Dermis blood vessel endothelial cell (primary cell): ENCODE data around the gene FAM118B. TPM values are rescaled to one million over a fixed set of nuclear protein-coding genes. Genes with fewer than 3 reads are reported as not detected.
A peak's percentile ranks its signal among the peaks of the same experiment; 100 is the strongest.

Experiments used
- DNase-seq: peaks from one replicate; pipeline ENCODE4 v3.0.0; 2010
- total RNA-seq: library from RNA; depleted of rRNA; stranded (reverse); fragments of >200 nt; gene quantifications from 2 replicates; pipeline ENCODE4 v1.2.3, GENCODE V29; 2014

The FAM118B gene
- 31.8 and 46.5 TPM in 2 replicates for total RNA-seq

DNA sequence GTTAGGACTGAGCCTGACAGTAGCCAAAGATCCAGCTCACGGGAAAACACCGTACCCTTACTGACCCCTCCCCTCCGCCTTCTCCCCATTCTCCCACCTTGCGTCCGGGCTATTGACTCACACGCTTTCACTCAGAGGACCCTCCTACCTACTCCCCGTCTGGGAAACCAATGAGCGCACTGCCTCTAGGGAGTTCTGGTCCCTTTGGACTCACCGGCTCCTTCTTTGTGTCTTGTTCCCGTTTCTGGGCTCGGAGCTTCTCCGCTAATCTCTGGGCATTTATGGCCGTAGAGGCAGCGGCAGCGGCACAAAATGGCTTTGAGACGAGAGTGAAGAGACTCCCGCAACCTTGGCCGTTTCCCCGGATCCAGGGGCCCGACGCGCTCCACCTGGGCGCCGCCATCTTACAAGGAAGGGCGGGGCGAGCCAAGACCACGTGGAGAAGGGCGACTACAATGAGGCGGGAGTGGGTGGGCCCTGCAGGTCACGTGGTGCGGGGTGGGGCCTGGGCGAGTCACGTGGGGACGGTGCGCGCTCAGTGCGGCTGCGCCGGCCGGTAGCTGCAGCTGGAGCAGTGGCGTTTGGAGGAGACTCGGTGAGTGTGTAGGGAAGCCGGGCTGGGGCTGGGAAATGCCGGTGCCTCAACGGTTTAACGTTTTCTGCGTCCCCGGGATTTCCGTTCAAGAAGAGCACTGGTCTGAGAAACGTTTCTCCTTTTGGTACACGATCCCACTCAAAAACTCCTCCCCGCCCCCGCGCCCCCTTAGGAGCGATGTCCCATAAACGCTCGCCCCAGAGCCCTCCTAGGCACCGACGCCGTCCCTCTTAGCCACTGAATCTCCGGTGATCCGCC is at the start of gene FAM118B, which contains the start of gene RPUSD4:
Gene FAM118B (plus strand): TSS at position 547 of the 853 bp plus-strand sequence. CDS start 23,220 bp downstream, outside the sequence.
Gene RPUSD4 (minus strand): TSS at position 415 of the 853 bp plus-strand sequence. CDS start 12 bp downstream, at position 403.
- DNase-seq: peak; percentile 99

DNA sequence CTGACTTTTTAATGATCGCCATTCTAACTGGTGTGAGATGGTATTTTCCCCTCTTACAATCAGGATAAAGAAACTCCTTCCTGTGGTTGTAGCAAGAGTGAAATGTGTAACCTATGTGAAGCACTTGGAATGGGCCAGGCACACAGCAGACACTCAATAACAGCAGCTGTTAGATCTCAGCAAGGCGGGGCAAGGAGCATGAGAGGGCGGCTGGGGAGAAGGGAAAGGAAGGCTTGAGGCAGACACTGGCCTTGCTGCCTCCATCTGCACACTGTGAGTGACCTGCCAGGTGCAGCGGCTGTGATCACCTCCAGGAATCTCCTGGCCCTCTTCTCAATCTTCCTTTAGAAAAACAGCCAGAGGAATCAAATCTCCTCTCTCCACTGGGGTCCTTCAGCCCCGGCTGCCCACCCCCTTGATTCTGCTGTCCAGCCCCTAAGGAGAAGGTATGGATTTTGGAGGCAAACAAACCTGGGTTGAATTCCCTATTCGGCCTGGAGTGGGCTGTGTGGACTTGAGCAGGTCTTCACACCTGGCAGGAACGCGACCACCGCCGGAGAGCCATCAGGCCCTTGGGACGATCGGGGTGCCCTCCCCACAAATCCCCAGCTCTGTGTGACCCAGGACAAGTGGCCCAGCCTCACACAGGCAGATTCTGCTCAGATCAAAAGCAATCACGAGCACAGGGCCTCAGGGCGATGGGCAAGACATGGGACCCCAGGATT is 49.1 kb upstream of the FAM118B start:
- DNase-seq: no peak

DNA sequence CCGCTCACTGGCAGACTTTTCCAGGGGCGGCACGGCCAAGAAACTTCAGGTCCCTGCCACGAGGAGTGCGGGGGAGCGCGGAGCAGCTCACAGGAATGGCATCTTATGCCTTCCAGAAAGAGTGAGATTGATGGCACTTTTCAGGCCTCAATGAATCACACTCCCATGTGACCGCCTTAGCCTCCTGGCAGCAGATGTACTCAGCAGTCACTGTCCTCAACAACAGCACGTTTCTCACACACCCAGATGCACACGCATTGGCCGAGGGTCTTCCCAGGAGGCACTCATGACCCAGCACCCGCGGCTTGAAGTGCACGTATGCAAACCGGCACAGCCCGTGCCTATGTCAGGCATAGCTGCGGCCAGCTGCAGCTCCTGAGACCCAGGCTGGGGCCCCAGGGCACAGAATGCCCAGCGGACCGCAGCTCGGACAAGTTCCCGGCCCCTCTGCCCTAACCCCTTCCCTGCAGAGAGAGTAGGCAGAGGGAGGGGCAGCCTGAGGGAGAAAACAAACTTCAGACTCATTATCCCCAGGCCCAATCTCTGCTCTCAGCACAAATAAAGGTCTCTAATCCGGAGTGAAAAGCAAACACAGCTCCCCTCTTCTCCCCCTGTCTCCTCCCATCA is 48.4 kb upstream of the FAM118B start:
- DNase-seq: no peak

DNA sequence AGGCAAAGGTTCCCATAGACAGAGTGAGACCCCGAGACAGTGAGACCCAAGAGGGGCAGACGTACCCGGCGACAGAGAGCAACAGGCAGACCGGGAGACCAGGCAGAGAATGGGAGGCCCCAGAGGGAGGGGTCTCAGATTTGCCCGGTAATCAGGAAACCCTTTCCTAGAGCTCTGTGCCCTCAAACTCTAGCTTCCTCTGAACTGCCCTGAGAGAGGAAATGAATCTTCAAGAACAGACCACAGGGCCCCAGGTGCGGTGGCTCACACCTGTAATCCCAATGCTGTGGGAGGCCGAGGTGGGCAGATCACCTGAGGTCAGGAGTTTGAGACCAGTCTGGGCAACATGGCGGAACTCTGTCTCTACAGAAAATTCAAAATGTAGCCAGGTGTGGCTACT is 47.8 kb upstream of the FAM118B start:
- DNase-seq: no peak

DNA sequence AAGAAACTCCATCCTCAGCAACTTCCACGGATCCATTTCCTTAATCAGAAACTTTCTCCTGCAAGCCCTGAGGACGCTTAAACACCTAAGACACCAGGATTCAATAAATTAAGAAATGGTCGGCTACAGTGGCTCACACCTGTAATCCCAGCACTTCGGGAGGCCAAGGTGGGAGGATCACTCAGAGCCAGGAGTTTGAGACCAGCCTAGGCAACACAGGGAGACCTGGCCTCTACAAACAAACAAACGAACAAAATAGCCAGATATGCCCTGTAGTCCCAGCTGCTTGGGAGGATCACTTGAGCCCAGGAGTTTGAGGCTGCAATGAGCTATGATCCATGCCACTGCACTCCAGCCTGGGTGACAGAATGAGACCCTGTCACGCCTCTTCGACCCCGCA is 46.8 kb upstream of the FAM118B start:
- no peak for DNase-seq

DNA sequence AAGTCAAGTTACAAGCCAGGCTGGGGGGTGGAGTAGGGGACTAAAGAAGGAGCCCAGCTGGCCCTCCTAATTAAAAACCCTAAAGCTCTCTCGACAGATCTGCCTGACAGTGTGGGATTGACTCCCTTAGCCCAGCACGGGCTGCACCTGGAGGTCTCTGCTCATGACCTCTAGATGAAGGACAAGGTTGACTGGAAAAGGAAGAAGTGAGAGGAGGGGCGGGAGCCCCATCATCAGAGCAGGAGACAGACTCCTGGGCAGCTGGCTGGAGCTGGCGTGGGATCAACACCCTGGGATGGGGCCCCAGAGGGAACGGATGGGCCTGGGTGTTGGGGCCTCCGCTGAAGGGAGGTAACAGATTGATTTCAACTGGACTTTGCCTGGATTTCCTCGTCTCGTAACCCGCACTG is 46.3 kb upstream of the FAM118B start:
- no peak for DNase-seq

DNA sequence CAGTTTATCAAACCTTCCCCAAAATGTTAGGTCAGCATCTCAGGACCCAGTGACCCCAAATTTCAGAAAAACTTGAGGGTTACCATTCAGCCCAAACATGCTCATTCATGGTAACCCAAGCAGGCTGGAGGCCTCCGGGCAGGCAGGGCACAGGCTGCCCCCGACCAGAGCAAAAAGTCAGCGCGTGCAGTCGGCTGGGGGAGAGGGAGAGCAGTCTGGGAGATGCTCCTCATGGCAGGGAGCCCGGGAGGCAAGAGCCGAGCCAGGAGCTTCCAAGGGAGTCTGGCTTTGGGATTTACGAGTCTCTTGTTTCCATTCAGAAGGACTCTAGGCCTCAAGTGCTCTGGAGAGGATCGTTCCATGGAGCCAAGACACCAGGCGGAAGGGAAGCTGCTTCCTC is 45.8 kb upstream of the FAM118B start:
- DNase-seq: no peak

DNA sequence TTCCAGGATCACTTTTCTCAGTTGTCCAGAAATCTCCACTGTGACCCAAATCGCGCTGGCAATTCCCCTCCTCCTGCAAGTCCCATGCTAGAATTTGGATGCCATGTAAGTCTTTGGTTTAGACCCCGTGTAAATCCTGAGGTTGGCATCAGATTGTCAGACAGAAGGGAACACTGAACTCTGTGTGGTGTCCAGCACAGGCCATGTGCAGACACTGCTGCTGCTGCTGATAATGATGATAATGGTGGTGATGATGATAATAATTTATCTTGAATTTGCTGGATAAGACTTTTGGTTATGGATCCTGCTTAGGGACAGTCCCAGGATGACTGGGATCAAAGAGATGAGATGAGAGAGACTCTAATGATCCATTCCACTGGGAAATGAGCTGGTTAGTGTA is 45.2 kb upstream of the FAM118B start:
- DNase-seq: no peak

DNA sequence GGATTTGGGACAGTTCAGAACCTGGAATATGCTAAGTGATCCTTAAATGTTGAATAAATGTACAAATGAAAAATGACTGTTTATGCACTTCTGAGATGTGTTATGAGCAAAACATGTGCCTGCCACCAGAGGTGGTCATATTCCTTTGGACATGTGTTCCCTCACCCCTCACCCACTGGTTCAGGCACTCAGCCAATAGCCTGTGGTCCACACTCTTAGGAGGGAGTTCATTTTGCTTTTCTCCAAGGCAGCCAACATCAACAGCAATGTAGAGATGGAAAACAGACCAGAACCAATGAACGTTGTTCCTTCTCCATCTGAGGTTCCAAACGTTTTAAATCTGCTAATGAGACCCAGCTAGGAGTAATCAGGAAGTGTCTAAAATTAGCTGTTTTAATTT is 44.1 kb upstream of the FAM118B start:
- no peak for DNase-seq

DNA sequence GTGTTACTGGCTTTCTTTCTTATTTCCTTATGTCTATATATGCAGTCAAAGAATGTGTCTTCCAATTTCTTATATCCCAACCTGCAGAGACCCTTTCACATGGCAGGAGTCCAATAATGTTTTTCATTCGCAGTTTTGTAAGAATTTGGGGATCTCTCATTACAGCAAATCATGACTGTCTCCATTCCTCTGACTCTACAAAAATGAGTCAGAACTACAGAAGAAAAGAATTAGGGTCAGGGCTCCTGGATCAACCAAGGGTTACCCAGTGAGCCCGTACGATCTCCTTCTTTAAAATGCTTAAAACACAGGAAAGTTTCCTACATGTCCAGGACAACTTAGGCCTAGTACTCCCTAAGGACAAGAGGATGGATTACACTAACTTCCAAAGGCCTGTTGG is 42.3 kb upstream of the FAM118B start:
- DNase-seq: no peak

DNA sequence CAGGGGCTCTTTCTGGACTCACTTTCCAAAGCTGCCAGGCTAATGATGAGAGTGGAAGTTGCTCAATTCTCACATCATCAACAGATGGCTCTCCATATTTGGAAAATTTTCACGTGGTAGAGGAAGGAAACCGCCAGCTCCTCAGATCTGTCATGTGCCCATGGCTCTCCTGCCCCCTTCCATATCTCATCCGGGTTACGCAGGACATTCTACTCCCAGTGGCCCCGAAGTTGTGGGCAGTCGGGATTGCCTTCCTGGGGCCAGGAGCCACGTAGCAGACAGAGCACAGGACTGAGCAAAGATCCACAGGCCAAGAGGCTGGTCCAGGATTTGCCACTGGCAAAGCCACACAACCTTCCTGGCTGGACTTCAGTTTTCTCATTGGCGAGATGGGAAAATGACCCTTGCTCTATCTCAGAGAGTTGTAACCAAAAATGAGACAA is 39.0 kb upstream of the FAM118B start:
- DNase-seq: peak; percentile 44

DNA sequence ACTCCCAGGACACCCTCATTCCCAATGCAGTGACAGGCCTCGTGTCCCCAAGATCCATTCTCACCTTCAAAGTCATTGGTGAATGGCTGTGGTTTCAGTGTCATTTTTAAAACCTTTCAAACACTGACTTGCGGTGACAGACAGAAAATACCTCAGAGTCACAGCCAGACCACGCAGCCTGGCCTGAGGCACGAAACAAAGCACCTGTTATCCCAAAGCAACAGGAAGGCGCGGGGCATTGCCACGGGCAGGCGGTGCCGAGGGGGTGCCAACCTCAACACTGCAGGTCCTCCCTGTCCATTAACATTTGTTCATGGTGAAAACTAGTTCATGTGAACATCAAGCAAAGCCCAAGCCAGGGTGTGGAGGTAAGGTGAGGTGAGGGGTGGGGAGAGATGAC is 38.3 kb upstream of the FAM118B start:
- no peak for DNase-seq

DNA sequence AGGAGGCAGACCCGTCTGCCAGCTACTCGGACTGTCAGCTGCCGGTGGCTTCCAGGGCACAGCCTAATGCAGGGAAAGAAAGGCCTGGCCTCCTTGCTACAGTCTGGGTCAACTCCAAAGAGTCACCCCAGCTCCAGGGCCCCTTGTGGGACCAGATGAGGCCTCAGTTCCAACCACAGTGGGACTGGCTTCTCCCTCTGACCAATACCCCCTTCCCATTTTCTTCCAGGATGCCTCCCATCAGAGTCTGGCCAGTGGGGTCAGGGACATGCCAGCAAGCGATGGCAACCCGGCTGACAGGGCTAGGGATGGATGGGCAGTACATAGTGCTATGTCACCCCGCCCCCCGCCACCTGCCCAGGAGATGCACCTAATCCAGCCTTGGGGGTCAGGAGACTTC is 36.8 kb upstream of the FAM118B start:
- DNase-seq: no peak

DNA sequence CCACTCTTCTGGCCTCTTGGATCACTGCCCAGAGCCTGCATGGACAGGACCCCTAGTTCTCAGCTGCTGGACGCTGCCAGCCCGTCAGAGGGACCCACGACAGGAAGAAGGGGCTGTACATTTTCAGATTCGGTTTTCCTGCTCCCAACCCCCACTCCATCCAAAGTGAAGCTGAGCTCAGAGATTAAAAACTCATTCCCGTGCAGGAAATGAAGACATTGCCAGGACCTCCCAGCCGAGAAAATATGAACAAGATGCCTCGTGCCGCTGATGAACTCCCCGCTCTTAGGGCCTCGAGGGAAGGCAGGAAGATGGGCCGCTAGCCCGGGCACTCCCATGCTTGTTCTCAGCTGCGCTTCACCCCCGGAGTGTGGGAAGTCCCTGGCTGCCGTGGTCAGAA is 36.2 kb upstream of the FAM118B start:
- peak; percentile 39 for DNase-seq

DNA sequence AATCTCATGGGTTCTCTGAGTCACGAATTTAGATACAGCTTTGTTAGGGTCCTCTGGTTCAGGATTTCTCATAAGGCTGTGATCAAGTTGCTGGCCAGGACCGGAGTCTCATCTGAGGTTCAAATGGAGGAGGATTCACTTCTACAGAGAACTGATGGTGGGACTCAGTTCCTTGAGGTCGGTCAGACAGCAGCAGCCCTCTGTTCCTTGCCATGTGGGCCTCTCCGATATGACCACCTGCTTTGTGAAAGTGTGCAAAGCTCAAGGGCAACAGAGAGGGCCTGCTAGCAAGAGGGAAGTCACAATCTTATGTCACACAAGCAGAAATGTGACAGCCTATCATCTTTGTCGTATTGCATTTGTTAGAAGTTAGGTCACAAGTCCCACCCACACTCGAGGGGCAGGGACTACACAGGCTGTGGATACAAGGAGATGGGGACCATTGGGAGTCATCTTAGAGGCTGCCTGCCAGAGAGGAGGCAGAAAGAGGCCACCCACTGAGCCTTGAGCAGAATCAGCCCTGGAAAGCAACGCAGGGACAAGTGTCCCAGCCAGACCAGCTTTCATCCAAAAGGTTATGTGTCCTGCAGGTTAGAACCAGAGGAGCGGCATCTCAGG is 34.6 kb upstream of the FAM118B start:
- DNase-seq: no peak

DNA sequence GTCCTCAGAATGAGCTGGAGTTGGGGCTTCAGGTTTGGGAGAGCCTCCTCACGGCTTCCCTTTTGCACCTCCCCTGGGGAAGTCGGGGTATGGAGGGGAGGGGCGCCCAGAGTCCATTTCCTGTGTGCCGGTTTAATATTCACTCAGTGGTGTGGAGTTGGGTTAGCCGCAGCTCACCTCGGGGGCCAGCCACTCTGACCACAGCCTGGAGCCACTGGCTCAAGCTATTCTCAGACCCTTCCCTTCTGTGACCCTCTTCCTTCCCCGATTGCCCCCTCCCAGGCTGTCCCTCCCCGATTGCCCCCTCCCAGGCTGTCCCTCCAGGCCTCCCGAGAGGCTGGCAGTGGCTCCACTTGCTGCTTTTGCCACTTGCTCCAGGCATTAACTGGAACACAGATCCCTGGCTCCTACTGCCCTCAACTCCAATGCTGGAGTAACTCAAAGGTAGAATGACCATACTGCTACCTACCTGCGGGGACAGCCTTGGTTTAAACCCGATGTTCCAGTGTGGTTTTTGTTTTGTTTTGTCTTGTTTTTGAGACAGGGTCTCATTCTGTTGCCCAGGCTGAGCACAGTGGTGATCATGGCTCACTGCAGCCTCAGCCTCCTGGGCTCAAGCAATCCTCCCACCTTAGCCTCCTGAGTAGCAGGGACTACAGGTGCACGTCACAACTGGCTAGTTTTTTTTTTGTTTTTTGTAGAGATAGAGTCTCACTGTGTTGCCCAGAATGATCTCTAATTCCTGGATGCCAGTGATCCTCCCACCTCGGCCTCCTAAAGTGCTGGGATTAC is 29.4 kb upstream of the FAM118B start:
- DNase-seq: no peak

DNA sequence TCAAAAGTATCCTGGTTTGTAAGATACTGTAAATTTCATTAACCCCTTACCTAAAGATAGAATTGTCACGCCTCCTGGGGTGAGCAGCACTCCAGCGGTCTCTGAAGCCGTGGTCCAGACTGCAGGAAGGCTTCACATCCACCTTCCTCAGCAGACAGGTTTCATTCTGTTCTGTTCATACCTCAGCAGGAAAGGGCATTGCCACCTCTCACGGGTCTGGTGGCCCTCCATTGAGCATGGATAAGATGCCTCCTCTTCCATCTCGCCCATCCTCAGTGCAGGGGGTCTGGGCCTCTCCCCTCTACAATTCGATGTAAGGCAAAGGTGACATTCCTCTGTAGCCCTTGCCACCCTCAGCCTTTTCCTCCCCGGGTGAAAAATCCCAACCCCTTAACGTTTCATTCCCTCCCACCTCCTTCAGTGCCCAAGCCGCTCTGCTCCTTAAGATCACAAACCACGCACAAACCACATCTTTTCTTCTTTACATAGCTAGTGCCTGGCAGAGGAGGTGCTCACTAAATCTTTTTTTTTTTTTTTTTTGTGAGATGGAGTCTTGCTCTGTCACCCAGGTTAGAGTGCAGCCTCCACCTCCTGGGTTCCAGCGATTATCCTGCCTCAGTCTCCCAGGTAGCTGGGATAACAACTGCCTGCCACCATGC is 28.7 kb upstream of the FAM118B start:
- DNase-seq: no peak

DNA sequence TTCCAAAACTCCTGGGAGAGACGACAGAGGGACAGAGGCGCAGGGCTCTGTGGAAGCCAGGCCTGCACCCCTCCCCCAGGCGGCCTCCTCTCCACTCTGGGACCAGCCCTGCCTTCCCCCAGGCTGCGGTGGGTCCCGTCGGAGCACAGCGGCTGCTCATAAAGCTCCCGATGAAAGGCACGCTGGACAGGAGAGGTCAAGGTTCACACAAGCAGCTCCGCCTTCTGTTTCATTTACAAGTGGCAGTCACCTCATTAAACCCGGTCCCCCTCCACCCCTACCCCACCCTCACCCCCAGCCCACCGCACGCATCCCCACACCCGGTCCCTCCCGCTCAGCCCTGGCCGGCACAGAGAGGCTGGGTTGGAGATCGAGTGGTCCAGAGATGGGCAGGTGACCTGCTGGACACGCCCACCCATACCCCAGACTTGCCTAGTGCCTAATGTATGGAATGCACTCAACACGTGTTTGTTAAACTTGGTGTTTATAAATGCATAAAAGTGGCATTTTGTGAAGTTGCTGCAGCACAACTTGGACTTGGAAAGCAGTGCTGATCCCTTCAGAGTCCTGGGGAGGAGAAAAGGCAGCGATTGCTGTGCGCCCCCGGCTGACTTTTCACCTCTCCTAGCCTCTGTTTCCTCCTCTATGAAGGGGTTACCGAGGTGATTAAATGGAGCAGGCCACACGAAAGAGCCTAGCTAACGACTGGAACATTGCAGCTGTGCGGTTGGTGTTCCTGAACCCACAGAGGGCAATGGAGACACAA is 26.1 kb upstream of the FAM118B start:
- no peak for DNase-seq

DNA sequence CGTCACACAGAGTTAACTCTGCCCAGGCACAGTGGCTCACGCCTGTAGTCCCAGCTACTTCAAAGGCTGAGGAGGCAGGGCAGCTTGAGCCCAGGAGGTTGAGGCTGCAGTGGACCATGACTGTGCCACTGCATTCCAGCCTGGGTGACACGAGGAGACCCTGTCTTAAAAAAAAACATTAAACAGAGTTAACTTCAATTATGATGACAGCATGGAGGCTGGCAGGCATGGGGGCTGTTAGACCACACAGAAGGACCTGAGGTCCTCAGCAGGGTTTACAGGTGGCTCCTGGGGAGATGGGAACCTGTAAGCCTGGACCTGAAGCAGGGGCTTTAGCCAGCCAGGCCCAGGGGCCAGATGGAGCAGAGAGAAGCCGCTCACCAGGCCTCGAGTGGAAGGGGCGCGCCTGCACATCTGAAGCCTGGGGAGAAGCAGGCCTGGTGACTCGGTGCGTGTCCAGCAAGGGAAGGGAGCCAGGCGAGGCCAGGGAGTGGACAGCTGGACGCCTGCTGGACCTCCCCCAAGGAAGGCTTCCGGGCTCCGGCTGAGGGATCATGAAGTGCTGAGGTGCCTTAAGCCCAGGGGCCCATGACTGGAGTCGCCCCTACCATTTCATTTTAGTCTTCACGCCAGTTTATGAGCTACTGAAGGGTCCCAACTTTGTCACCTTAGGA is 25.4 kb upstream of the FAM118B start:
- DNase-seq: no peak
